SU-DHL-6 (cell line): Measurements from ENCODE around the gene KNTC1.

Experiments
- H2AFZ ChIP-seq: fragments of 200-600 bp; sonication (generic); 2 replicates; pipeline ENCODE4 v1.6.1; 2014; ENCODE audit warnings: low read depth, mild to moderate bottlenecking, moderate library complexity, mixed read lengths, antibody characterized with exemption, low read length; ENCODE audit not compliant: severe bottlenecking
- H3F3A ChIP-seq: fragments of 200-600 bp; shearing (Covaris generic); 2 replicates; pipeline ENCODE4 v1.6.0; 2016; ENCODE audit warnings: antibody characterized with exemption, mild to moderate bottlenecking; ENCODE audit not compliant: insufficient read depth
- H3K27ac ChIP-seq: fragments of 200-600 bp; sonication (generic); 2 replicates; pipeline ENCODE4 v1.5.1; 2016; ENCODE audit warnings: low read depth, mild to moderate bottlenecking, low read length, moderate library complexity, mixed read lengths
- H3K27me3 ChIP-seq: fragments of 200-600 bp; sonication (generic), shearing (Covaris generic); 2 replicates; pipeline ENCODE4 v1.6.0; 2014; ENCODE audit warnings: mild to moderate bottlenecking, low read length
- H3K36me3 ChIP-seq: fragments of 200-600 bp; sonication (generic); 2 replicates; pipeline ENCODE4 v1.6.1; 2014; ENCODE audit warnings: mild to moderate bottlenecking, low read length, mixed read lengths
- H3K4me2 ChIP-seq: fragments of 300-600, 200-600 bp; shearing (Covaris generic), sonication (generic); 2 replicates; pipeline ENCODE4 v1.6.0; 2014; ENCODE audit warnings: low read length, low read depth, mild to moderate bottlenecking; ENCODE audit not compliant: poor library complexity, severe bottlenecking
- H3K4me3 ChIP-seq: fragments of 200-600 bp; sonication (generic); 2 replicates; pipeline ENCODE4 v1.5.1; 2014; ENCODE audit warnings: antibody characterized with exemption, low read length, mild to moderate bottlenecking, mixed read lengths; ENCODE audit not compliant: insufficient read depth, poor library complexity, severe bottlenecking
- H3K79me2 ChIP-seq: fragments of 200-600 bp; sonication (generic); 2 replicates; pipeline ENCODE4 v1.6.1; 2014; ENCODE audit warnings: mild to moderate bottlenecking, low read length, moderate library complexity; ENCODE audit not compliant: insufficient read depth
- H3K9ac ChIP-seq: fragments of 200-600 bp; sonication (generic); 2 replicates; pipeline ENCODE4 v1.7.0; 2014; ENCODE audit warnings: mild to moderate bottlenecking, low read length
- H3K9me2 ChIP-seq: fragments of 200-600 bp; sonication (generic); replicated peaks from 2 replicates; pipeline ENCODE4 v1.6.1; 2014; ENCODE audit warnings: low read length; ENCODE audit not compliant: insufficient read depth
- H3K9me3 ChIP-seq: fragments of 200-600 bp; sonication (generic); 2 replicates; pipeline ENCODE4 v1.6.1; 2014; ENCODE audit warnings: low read length, mixed read lengths; ENCODE audit not compliant: insufficient read depth
- H4K20me1 ChIP-seq: fragments of 200-600 bp; sonication (generic); 2 replicates; pipeline ENCODE4 v1.6.1; 2014; ENCODE audit warnings: low read depth, mild to moderate bottlenecking, antibody characterized with exemption, low read length, moderate library complexity, mixed read lengths
- CTCF ChIP-seq: fragments of 200-600 bp; sonication (generic); IDR thresholded peaks from one replicate; pipeline ENCODE4 v1.5.1; 2017; ENCODE audit warnings: antibody characterized with exemption, mild to moderate bottlenecking, low read length, moderate library complexity; ENCODE audit not compliant: insufficient read depth, poor library complexity, severe bottlenecking
- EZH2phosphoT487 ChIP-seq: fragments of 200-600 bp; sonication (generic), shearing (Covaris generic); conservative IDR thresholded peaks from 2 replicates; pipeline ENCODE4 v1.6.1; 2018; ENCODE audit warnings: mild to moderate bottlenecking, antibody characterized with exemption, low read length, moderate library complexity, mixed read lengths

The KNTC1 gene

GRCh38 chr12:122503147-122503751, 23.8 kb upstream of the KNTC1 start:
- no peak overlapping the region for H3K4me2 ChIP-seq
- no peaks in the 10 kb centered on the region; the same call in 1 of the 2 replicates for H4K20me1 ChIP-seq
- H3K27ac ChIP-seq: peak overlapping the region; percentile 89
- H3K9ac ChIP-seq: no peak overlapping the region
- H3K9me2 ChIP-seq: no peaks in the 10 kb centered on the region
- no peaks in the 10 kb centered on the region for H3K9me3 ChIP-seq
- H3K36me3 ChIP-seq: peaks cover 44% of the 10 kb centered on the region
- H3K4me3 ChIP-seq: no peak overlapping the region
- no peak overlapping the region for H2AFZ ChIP-seq
- peaks cover 71% of the 10 kb centered on the region for H3F3A ChIP-seq
- H3K79me2 ChIP-seq: peaks cover 23% of the 10 kb centered on the region
- H3K27me3 ChIP-seq: no peaks in the 10 kb centered on the region
- TF ChIP-seq CTCF: no peak
- TF ChIP-seq EZH2phosphoT487: no peak

GRCh38 chr12:122503783-122504590, 23.1 kb upstream of the KNTC1 start:
- no peaks in the 10 kb centered on the region; the same call in 1 of the 2 replicates for H4K20me1 ChIP-seq
- no peak overlapping the region for H2AFZ ChIP-seq
- peaks cover 19% of the 10 kb centered on the region for H3K79me2 ChIP-seq
- no peak overlapping the region for H3K9ac ChIP-seq
- no peaks in the 10 kb centered on the region for H3K27me3 ChIP-seq
- peak overlapping the region; percentile 89; the same call in 1 of the 2 replicates for H3K27ac ChIP-seq
- H3K4me2 ChIP-seq: no peak overlapping the region
- no peaks in the 10 kb centered on the region for H3K9me2 ChIP-seq
- TF ChIP-seq EZH2phosphoT487: no peak
- TF ChIP-seq CTCF: no peak
- peaks cover 76% of the 10 kb centered on the region for H3F3A ChIP-seq
- H3K4me3 ChIP-seq: no peak overlapping the region
- H3K36me3 ChIP-seq: peaks cover 42% of the 10 kb centered on the region
- H3K9me3 ChIP-seq: no peaks in the 10 kb centered on the region

GRCh38 chr12:122505419-122506051, 21.5 kb upstream of the KNTC1 start:
- no peaks in the 10 kb centered on the region for H3K27me3 ChIP-seq
- H3K4me3 ChIP-seq: no peak overlapping the region
- H3K36me3 ChIP-seq: peaks cover 58% of the 10 kb centered on the region
- no peaks in the 10 kb centered on the region for H3K9me3 ChIP-seq
- H3F3A ChIP-seq: peaks cover 85% of the 10 kb centered on the region
- no peak overlapping the region for H3K4me2 ChIP-seq
- H3K27ac ChIP-seq: no peak overlapping the region
- TF ChIP-seq EZH2phosphoT487 (no peak), CTCF (no peak)
- no peaks in the 10 kb centered on the region for H3K9me2 ChIP-seq
- peaks cover 11% of the 10 kb centered on the region for H3K79me2 ChIP-seq
- no peak overlapping the region for H3K9ac ChIP-seq
- H2AFZ ChIP-seq: no peak overlapping the region
- H4K20me1 ChIP-seq: peaks cover 10% of the 10 kb centered on the region
